Neural cell (in vitro differentiated cells): ENCODE data around the gene WWC1. TPM values are rescaled to one million over a fixed set of nuclear protein-coding genes. Genes with fewer than 3 reads are reported as not detected.
"Not testable (repeated sequence)": the region's sequence is repeated elsewhere in the genome, so short reads cannot be mapped to it uniquely, and the experiment has no call there.

Experiments
- H2AFZ ChIP-seq: fragments of 200-600, 300-800 bp; sonication (generic), shearing (Covaris generic); 2 replicates; pipeline ENCODE4 v1.6.0; 2014; ENCODE audit warnings: low read depth, mild to moderate bottlenecking, antibody characterized with exemption, low read length, moderate library complexity
- H3F3A ChIP-seq: fragments of 200-600 bp; shearing (Covaris generic); 2 replicates; pipeline ENCODE4 v1.6.1; 2016; ENCODE audit warnings: mild to moderate bottlenecking, moderate library complexity, mixed read lengths, antibody characterized with exemption, low read length; ENCODE audit not compliant: insufficient read depth, poor library complexity, severe bottlenecking
- H3K27ac ChIP-seq: fragments of 200-600, 300-800 bp; sonication (generic), shearing (Covaris generic); 2 replicates; pipeline ENCODE4 v1.5.1; 2014; ENCODE audit warnings: mild to moderate bottlenecking, low read length, moderate library complexity
- H3K27me3 ChIP-seq: fragments of 300-800, 200-600 bp; sonication (generic), shearing (Covaris generic); 2 replicates; pipeline ENCODE4 v1.6.0; 2014; ENCODE audit warnings: mild to moderate bottlenecking, low read depth, low read length, moderate library complexity; ENCODE audit not compliant: insufficient read depth
- H3K36me3 ChIP-seq: fragments of 300-800, 200-600 bp; sonication (generic), shearing (Covaris generic); 2 replicates; pipeline ENCODE4 v1.5.1; 2014; ENCODE audit warnings: mild to moderate bottlenecking, antibody characterized with exemption, low read length, moderate library complexity; ENCODE audit not compliant: insufficient read depth
- H3K4me2 ChIP-seq: fragments of 300-800, 200-600 bp; sonication (generic), shearing (Covaris generic); 2 replicates; pipeline ENCODE4 v1.6.0; 2014; ENCODE audit warnings: mild to moderate bottlenecking, low read length
- H3K4me3 ChIP-seq: fragments of 300-800, 200-600 bp; sonication (generic), shearing (Covaris generic); 2 replicates; pipeline ENCODE4 v1.5.1; 2014; ENCODE audit warnings: mild to moderate bottlenecking, low read length, moderate library complexity
- H3K79me2 ChIP-seq: fragments of 200-600 bp; shearing (Covaris generic); replicated peaks from 2 replicates; pipeline ENCODE4 v1.6.0; 2014; ENCODE audit warnings: mild to moderate bottlenecking, low read length, moderate library complexity; ENCODE audit not compliant: insufficient read depth
- H3K9ac ChIP-seq: fragments of 300-800, 200-600 bp; sonication (generic), shearing (Covaris generic); 2 replicates; pipeline ENCODE4 v1.6.1; 2016; ENCODE audit warnings: mild to moderate bottlenecking, low read length, mixed read lengths
- H3K9me2 ChIP-seq: fragments of 200-600 bp; shearing (Covaris generic); 2 replicates; pipeline ENCODE4 v1.6.1; 2016; ENCODE audit warnings: mild to moderate bottlenecking, low read length, mixed read lengths; ENCODE audit not compliant: insufficient read depth
- H3K9me3 ChIP-seq: fragments of 200-600, 300-800 bp; sonication (generic), shearing (Covaris generic); 2 replicates; pipeline ENCODE4 v1.6.1; 2016; ENCODE audit warnings: mild to moderate bottlenecking, mixed run types, low read length, moderate library complexity, mixed read lengths
- H4K20me1 ChIP-seq: fragments of 200-600 bp; shearing (Covaris generic); 2 replicates; pipeline ENCODE4 v1.6.1; 2016; ENCODE audit warnings: mild to moderate bottlenecking, mixed run types; ENCODE audit not compliant: insufficient read depth
- CTCF ChIP-seq: fragments of 450-650 bp; IDR thresholded peaks from 2 replicates; pipeline ENCODE4 v1.5.1; 2014; ENCODE audit warnings: antibody characterized with exemption, mild to moderate bottlenecking, moderate library complexity; ENCODE audit not compliant: poor library complexity, severe bottlenecking
- EP300 ChIP-seq: fragments of 450-650 bp; conservative IDR thresholded peaks from 2 replicates; pipeline ENCODE4 v1.6.1; 2014; ENCODE audit warnings: antibody characterized with exemption, mild to moderate bottlenecking, moderate library complexity; ENCODE audit not compliant: poor library complexity, severe bottlenecking
- EZH2 ChIP-seq: fragments of 200-600, 300-800 bp; shearing (Covaris generic), sonication (generic); IDR thresholded peaks from 2 replicates; pipeline ENCODE4 v1.6.1; 2014; ENCODE audit warnings: antibody characterized with exemption, low read length, borderline replicate concordance, mild to moderate bottlenecking; ENCODE audit not compliant: insufficient read depth, poor library complexity, severe bottlenecking
- MXI1 ChIP-seq: fragments of 450-650 bp; conservative IDR thresholded peaks from 2 replicates; pipeline ENCODE4 v1.6.1; 2014; ENCODE audit warnings: antibody characterized with exemption, mild to moderate bottlenecking; ENCODE audit not compliant: poor library complexity, severe bottlenecking
- POLR2AphosphoS5 ChIP-seq: IDR thresholded peaks from 2 replicates; pipeline ENCODE4 v1.6.1; 2012
- RAD21 ChIP-seq: fragments of 450-650 bp; conservative IDR thresholded peaks from 2 replicates; pipeline ENCODE4 v1.6.1; 2014; ENCODE audit warnings: antibody characterized with exemption, mild to moderate bottlenecking, moderate library complexity
- SMC3 ChIP-seq: fragments of 450-650 bp; conservative IDR thresholded peaks from 2 replicates; pipeline ENCODE4 v1.6.1; 2014; ENCODE audit warnings: antibody characterized with exemption, mild to moderate bottlenecking, moderate library complexity; ENCODE audit not compliant: poor library complexity
- TAF1 ChIP-seq: IDR thresholded peaks from 2 replicates; pipeline ENCODE4 v1.6.1; 2012; ENCODE audit warnings: low read depth
- polyA plus RNA-seq: library from polyadenylated mRNA; depleted of rRNA; stranded (reverse); fragments of >200 nt; gene quantifications from 2 replicates; pipeline ENCODE4 v1.2.3, GENCODE V29; 2014
- TF ChIP-seq, protein P1 (sequence below): IDR thresholded peaks from 2 replicates; pipeline ENCODE4 v1.6.1; 2012; ENCODE audit warnings: borderline replicate concordance

Gene WWC1
- polyA plus RNA-seq, 1 donor from 2014 or later: 0.97 TPM

DNA sequence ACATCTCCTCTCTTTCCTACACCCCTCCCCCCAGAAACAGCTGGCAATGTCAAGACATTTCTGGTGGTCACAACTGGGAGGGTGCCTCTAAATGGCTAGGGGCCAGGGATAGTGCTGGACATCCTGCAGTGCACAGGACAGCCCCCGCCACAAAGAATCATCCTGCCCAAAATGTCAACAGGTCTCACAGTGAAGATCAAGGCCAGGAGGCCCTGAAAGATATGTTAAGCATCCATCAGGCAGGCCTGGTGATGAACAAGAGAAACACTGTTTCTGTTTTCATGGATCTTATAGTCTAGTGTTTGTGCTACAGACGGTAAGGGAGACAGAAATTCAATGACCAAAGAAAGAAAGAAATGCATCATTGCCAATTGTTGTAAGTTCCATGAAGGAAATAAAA is 45.9 kb downstream of the WWC1 start:
- no peaks in the 10 kb centered on the region for H3K27me3 ChIP-seq
- no peak overlapping the region for H3K27ac ChIP-seq
- H3K4me3 ChIP-seq: no peak overlapping the region
- TF ChIP-seq, protein P1, sequence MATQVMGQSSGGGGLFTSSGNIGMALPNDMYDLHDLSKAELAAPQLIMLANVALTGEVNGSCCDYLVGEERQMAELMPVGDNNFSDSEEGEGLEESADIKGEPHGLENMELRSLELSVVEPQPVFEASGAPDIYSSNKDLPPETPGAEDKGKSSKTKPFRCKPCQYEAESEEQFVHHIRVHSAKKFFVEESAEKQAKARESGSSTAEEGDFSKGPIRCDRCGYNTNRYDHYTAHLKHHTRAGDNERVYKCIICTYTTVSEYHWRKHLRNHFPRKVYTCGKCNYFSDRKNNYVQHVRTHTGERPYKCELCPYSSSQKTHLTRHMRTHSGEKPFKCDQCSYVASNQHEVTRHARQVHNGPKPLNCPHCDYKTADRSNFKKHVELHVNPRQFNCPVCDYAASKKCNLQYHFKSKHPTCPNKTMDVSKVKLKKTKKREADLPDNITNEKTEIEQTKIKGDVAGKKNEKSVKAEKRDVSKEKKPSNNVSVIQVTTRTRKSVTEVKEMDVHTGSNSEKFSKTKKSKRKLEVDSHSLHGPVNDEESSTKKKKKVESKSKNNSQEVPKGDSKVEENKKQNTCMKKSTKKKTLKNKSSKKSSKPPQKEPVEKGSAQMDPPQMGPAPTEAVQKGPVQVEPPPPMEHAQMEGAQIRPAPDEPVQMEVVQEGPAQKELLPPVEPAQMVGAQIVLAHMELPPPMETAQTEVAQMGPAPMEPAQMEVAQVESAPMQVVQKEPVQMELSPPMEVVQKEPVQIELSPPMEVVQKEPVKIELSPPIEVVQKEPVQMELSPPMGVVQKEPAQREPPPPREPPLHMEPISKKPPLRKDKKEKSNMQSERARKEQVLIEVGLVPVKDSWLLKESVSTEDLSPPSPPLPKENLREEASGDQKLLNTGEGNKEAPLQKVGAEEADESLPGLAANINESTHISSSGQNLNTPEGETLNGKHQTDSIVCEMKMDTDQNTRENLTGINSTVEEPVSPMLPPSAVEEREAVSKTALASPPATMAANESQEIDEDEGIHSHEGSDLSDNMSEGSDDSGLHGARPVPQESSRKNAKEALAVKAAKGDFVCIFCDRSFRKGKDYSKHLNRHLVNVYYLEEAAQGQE: no peak
- TF ChIP-seq SMC3: no peak
- TF ChIP-seq EZH2: no peak
- no peak for TF ChIP-seq RAD21
- no peak for TF ChIP-seq CTCF
- TF ChIP-seq TAF1: no peak
- no peak for TF ChIP-seq POLR2AphosphoS5
- TF ChIP-seq EP300: no peak
- no peak for TF ChIP-seq MXI1
- H3K4me2 ChIP-seq: no peak overlapping the region
- H3K9me3 ChIP-seq: no peaks in the 10 kb centered on the region
- no peak overlapping the region for H3K9ac ChIP-seq
- H3K36me3 ChIP-seq: no peaks in the 10 kb centered on the region
- no peak overlapping the region for H2AFZ ChIP-seq
- no peaks in the 10 kb centered on the region for H3K9me2 ChIP-seq
- H3F3A ChIP-seq: no peaks in the 10 kb centered on the region
- no peaks in the 10 kb centered on the region for H3K79me2 ChIP-seq
- H4K20me1 ChIP-seq: no peaks in the 10 kb centered on the region

DNA sequence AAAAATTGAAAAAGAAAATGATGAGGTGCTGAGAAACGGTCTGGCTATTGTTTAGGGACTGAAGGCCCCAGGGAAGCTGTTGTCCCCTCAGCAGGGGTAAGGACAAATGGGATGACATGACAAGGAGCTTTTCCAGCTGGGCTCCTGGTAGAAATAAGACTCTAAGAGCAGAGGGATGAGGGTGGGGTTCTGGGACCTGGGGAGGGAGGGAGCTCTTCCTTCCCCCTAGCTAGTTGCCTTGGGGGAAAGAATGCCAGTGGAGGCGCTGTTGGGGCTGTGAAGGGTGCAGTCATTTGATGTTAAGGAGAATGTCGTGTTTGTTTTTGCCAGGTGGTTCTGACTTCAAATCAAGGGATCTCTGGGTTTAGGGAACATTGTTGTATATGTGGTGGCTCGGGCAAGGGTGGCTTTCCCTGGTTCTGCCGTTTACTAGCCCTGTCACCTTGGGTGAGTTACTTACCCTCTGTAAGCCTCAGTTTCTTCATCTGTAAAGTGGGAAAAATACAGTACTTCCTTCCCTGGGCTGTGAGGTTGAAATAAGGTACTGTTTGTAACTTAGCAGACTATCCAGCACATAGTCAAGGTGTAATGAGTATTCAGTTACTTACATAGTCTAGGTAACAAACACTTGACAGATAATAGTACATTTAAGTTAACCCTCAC is 47.8 kb downstream of the WWC1 start:
- Histone ChIP-seq H3K4me2 (no peak overlapping the region), H3K79me2 (no peaks in the 10 kb centered on the region), H3K4me3 (no peak overlapping the region), H3K27me3 (no peaks in the 10 kb centered on the region), H3K27ac (no peak overlapping the region), H3K9ac (no peak overlapping the region), H3K36me3 (no peaks in the 10 kb centered on the region), H4K20me1 (no peaks in the 10 kb centered on the region), H2AFZ (no peak overlapping the region), H3K9me3 (no peaks in the 10 kb centered on the region), H3F3A (no peaks in the 10 kb centered on the region), H3K9me2 (no peaks in the 10 kb centered on the region)
- TF ChIP-seq TAF1 (no peak), MXI1 (no peak), EP300 (no peak), EZH2 (no peak), CTCF (no peak), POLR2AphosphoS5 (no peak), SMC3 (no peak), RAD21 (no peak)
- TF ChIP-seq, protein P1: no peak

DNA sequence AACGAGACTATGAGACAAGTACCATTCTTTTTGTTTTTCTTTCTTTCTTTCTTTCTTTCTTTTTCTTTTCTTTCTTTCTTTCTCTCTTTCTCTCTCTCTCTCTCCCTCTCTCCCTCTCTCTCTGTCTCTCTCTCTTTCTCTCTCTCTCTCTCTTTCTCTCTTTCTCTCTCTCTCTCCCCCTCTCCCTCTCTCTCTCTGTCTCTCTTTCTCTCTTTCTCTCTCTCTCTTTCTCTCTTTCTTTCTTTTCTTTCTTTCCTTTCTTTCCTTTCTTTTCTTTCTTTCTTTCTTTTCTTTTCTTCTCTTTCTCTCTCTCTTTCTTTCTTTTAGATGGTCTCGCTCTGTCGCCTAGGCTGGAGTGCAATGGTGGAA is 48.3 kb downstream of the WWC1 start:
- not testable (repeated sequence) for H4K20me1 ChIP-seq, H3K9ac ChIP-seq, H2AFZ ChIP-seq, H3K9me3 ChIP-seq, H3K27me3 ChIP-seq, H3K4me3 ChIP-seq, H3K36me3 ChIP-seq, H3K27ac ChIP-seq, H3K79me2 ChIP-seq, H3F3A ChIP-seq, H3K4me2 ChIP-seq, H3K9me2 ChIP-seq
